HUES64 (cell line): ENCODE results near the gene CAPN5.

Experiments used
- H3K27ac ChIP-seq: 2 replicates; pipeline ENCODE4 v1.7.0; 2013; ENCODE audit warnings: low read depth, low read length, inconsistent platforms
- H3K27me3 ChIP-seq: 2 replicates; pipeline ENCODE4 v1.6.1; 2013; ENCODE audit warnings: mild to moderate bottlenecking, low read length; ENCODE audit not compliant: insufficient read depth
- H3K36me3 ChIP-seq: 2 replicates; pipeline ENCODE4 v1.6.1; 2013; ENCODE audit warnings: mild to moderate bottlenecking, low read length; ENCODE audit not compliant: insufficient read depth
- H3K4me1 ChIP-seq: 2 replicates; pipeline ENCODE4 v1.6.1; 2013; ENCODE audit warnings: mild to moderate bottlenecking, low read length, moderate library complexity; ENCODE audit not compliant: insufficient read depth
- H3K4me3 ChIP-seq: 2 replicates; pipeline ENCODE4 v1.5.1; 2013; ENCODE audit warnings: mild to moderate bottlenecking, low read length, moderate library complexity
- H3K9ac ChIP-seq: 2 replicates; pipeline ENCODE4 v1.6.1; 2013; ENCODE audit warnings: mild to moderate bottlenecking, low read depth, low read length
- H3K9me3 ChIP-seq: 2 replicates; pipeline ENCODE4 v1.6.1; 2013; ENCODE audit warnings: low read depth, low read length; ENCODE audit not compliant: insufficient read depth
- WGBS: fragments of 150-250, 120-280 bp; methylation state at CpG from one replicate; pipeline ENCODE4 v1.1.7; 2013; ENCODE audit warnings: missing lambda C conversion rate; 5-methylcytosine and 5-hydroxymethylcytosine counted together

Gene CAPN5

GRCh38 chr11:77035039-77035438, 31.7 kb upstream of the CAPN5 start:
- Histone ChIP-seq H3K9ac (no peak overlapping the region), H3K4me3 (no peak overlapping the region), H3K4me1 (no peaks in the 10 kb centered on the region), H3K27me3 (peaks cover 17% of the 10 kb centered on the region), H3K9me3 (no peaks in the 10 kb centered on the region), H3K27ac (no peak overlapping the region), H3K36me3 (no peaks in the 10 kb centered on the region)
- WGBS, result 85% methylated on average over 2 of the region's 2 CpGs

- WGBS, result 91% methylated on average over 3 of the region's 5 CpGs
- no peak overlapping the region for H3K4me3 ChIP-seq
- no peaks in the 10 kb centered on the region for H3K36me3 ChIP-seq
- no peaks in the 10 kb centered on the region for H3K9me3 ChIP-seq
- H3K4me1 ChIP-seq, result no peaks in the 10 kb centered on the region
- H3K27me3 ChIP-seq, result peaks cover 22% of the 10 kb centered on the region
- no peak overlapping the region for H3K27ac ChIP-seq
- no peak overlapping the region for H3K9ac ChIP-seq
Observed at GRCh38 chr11:77035580-77035979, 31.2 kb upstream of the CAPN5 start.

GRCh38 chr11:77036398-77036797, 30.4 kb upstream of the CAPN5 start:
- 82% methylated on average over 5 of the region's 5 CpGs for WGBS
- no peaks in the 10 kb centered on the region for H3K36me3 ChIP-seq
- H3K4me1 ChIP-seq, result no peaks in the 10 kb centered on the region
- no peak overlapping the region for H3K4me3 ChIP-seq
- H3K9me3 ChIP-seq, result no peaks in the 10 kb centered on the region
- no peak overlapping the region for H3K9ac ChIP-seq
- H3K27me3 ChIP-seq, result peaks cover 30% of the 10 kb centered on the region
- H3K27ac ChIP-seq, result no peak overlapping the region

- no peaks in the 10 kb centered on the region for H3K9me3 ChIP-seq
- 90% methylated on average over 10 of the region's 10 CpGs for WGBS
- H3K27me3 ChIP-seq, result peaks cover 32% of the 10 kb centered on the region
- H3K4me1 ChIP-seq, result no peaks in the 10 kb centered on the region
- H3K27ac ChIP-seq, result no peak overlapping the region
- H3K4me3 ChIP-seq, result no peak overlapping the region
- no peak overlapping the region for H3K9ac ChIP-seq
- no peaks in the 10 kb centered on the region for H3K36me3 ChIP-seq
Observed at GRCh38 chr11:77037057-77037456, 29.7 kb upstream of the CAPN5 start.

GRCh38 chr11:77038029-77038824, 28.5 kb upstream of the CAPN5 start:
- no peaks in the 10 kb centered on the region for H3K9me3 ChIP-seq
- H3K36me3 ChIP-seq, result no peaks in the 10 kb centered on the region
- no peak overlapping the region for H3K27ac ChIP-seq
- no peak overlapping the region for H3K4me3 ChIP-seq
- H3K27me3 ChIP-seq, result peaks cover 36% of the 10 kb centered on the region
- H3K4me1 ChIP-seq, result no peaks in the 10 kb centered on the region
- 92% methylated on average over 10 of the region's 10 CpGs for WGBS
- H3K9ac ChIP-seq, result no peak overlapping the region

GRCh38 chr11:77038825-77039326, 27.9 kb upstream of the CAPN5 start:
- Histone ChIP-seq H3K36me3 (no peaks in the 10 kb centered on the region), H3K4me1 (no peaks in the 10 kb centered on the region), H3K9me3 (no peaks in the 10 kb centered on the region), H3K9ac (no peak overlapping the region), H3K4me3 (no peak overlapping the region), H3K27ac (no peak overlapping the region), H3K27me3 (peaks cover 36% of the 10 kb centered on the region)
- WGBS, result 88% methylated on average over 16 of the region's 16 CpGs

- H3K4me1 ChIP-seq, result no peaks in the 10 kb centered on the region
- H3K9me3 ChIP-seq, result no peaks in the 10 kb centered on the region
- H3K27me3 ChIP-seq, result peaks cover 36% of the 10 kb centered on the region
- H3K9ac ChIP-seq, result no peak overlapping the region
- WGBS, result 28% methylated on average over 109 of the region's 109 CpGs
- H3K4me3 ChIP-seq, result peak overlapping the region; percentile 44
- H3K27ac ChIP-seq, result no peak overlapping the region
- no peaks in the 10 kb centered on the region for H3K36me3 ChIP-seq
Observed at GRCh38 chr11:77039491-77040400, 27.0 kb upstream of the CAPN5 start.

GRCh38 chr11:77040401-77040777, 26.4 kb upstream of the CAPN5 start:
- Histone ChIP-seq H3K9ac (no peak overlapping the region), H3K4me3 (no peak overlapping the region), H3K9me3 (no peaks in the 10 kb centered on the region), H3K4me1 (no peaks in the 10 kb centered on the region), H3K27ac (no peak overlapping the region), H3K27me3 (peaks cover 39% of the 10 kb centered on the region), H3K36me3 (no peaks in the 10 kb centered on the region)
- WGBS, result 96% methylated on average over 37 of the region's 37 CpGs

- H3K27me3 ChIP-seq, result peaks cover 44% of the 10 kb centered on the region
- no peaks in the 10 kb centered on the region for H3K9me3 ChIP-seq
- H3K4me3 ChIP-seq, result no peak overlapping the region
- WGBS, result 92% methylated on average over 13 of the region's 13 CpGs
- no peaks in the 10 kb centered on the region for H3K4me1 ChIP-seq
- no peaks in the 10 kb centered on the region for H3K36me3 ChIP-seq
- H3K27ac ChIP-seq, result no peak overlapping the region
- H3K9ac ChIP-seq, result no peak overlapping the region
Observed at GRCh38 chr11:77040889-77041288, 25.9 kb upstream of the CAPN5 start.

GRCh38 chr11:77042111-77042726, 24.6 kb upstream of the CAPN5 start:
- WGBS, result 87% methylated on average over 13 of the region's 13 CpGs
- Histone ChIP-seq H3K4me1 (no peaks in the 10 kb centered on the region), H3K9ac (no peak overlapping the region), H3K27ac (no peak overlapping the region), H3K4me3 (no peak overlapping the region), H3K9me3 (no peaks in the 10 kb centered on the region), H3K36me3 (no peaks in the 10 kb centered on the region), H3K27me3 (peaks cover 49% of the 10 kb centered on the region)

GRCh38 chr11:77044356-77044755, 22.4 kb upstream of the CAPN5 start:
- WGBS, result 90% methylated on average over 1 of the region's 2 CpGs
- no peak overlapping the region for H3K4me3 ChIP-seq
- no peaks in the 10 kb centered on the region for H3K9me3 ChIP-seq
- H3K9ac ChIP-seq, result no peak overlapping the region
- H3K27ac ChIP-seq, result no peak overlapping the region
- H3K4me1 ChIP-seq, result no peaks in the 10 kb centered on the region
- H3K36me3 ChIP-seq, result no peaks in the 10 kb centered on the region
- peaks cover 39% of the 10 kb centered on the region for H3K27me3 ChIP-seq
